ENCODE data around the gene TESK2. TPM values are rescaled to one million over a fixed set of nuclear protein-coding genes. Genes with fewer than 3 reads are reported as not detected.

Gene TESK2
- total RNA-seq, 1 donor from 2014 or later = 6.0 TPM

DNA sequence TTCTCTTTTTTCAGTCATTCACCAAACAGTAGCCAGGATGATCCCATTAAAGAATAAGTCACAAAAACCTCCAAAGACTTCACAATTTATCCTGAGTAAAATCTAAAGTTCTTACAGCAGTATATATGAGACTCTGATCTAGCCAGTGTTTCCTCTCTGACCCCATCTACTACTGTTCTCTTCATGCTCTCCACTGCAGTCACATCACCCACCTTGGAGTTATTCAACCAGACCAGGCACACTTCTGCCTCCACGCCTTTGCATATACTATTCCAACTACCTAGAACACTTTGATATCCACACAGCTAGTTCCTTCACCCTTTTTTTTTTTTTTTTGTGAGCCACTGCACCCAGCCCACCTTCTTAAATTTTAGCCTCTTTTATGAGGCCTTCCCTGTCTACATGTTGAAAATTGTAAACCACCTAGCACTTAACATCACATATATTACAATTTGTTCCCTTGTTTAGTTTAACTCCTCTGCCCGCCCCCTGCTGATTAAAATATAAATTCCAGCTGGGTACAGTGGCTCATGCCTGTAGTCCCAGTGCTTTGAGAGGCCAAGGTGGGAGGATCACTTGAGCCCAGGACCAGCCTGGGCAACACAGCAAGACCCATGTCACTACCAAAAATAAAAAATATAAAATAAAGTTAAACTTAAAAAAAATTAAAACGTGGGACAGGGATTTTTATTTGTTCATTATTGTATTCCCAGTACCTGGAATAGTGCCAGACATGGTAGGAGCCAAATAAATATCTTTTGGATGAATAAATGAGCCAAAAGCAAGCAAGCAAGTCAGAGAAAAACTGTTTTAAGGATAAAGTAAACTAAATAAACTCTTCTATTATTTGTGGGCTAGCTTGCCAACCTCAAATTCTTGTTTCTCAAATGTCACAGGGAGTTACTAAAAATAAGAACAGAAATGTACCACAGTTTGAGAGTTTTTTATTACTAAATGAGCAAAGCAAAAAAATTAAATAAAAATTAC, 115.6 kb downstream of the TESK2 start:
- no peak for DNase-seq (ENCODE audit: low spot score)

DNA sequence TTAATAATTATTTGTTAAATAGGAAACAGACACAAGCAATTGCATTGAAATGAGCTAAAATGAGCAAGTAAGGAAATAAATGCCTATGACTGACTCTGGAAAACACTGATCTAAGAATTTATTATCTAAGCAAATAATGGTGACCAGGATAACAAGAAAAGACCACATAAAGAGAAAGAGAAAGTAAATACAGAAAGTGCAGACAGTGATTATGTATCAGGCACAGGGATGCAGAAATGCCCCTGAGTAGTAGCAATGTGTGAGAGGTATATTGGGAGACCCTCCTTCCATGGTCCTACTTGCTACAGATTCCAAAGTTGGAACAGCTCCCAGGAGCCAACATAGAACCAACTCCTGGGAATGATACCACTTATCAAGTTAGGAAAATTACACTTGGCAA, 117.4 kb downstream of the TESK2 start:
- no peak for DNase-seq (ENCODE audit: low spot score)

GRCh38 chr1:45370575-45370974, 120.4 kb downstream of the TESK2 start:
- no peak for DNase-seq (ENCODE audit: low spot score)

- DNase-seq (ENCODE audit: low spot score) = no peak
Observed at GRCh38 chr1:45365051-45365450, 125.9 kb downstream of the TESK2 start.

- DNase-seq (ENCODE audit: low spot score) = no peak
Observed at GRCh38 chr1:45364294-45364693, 126.7 kb downstream of the TESK2 start.

DNA sequence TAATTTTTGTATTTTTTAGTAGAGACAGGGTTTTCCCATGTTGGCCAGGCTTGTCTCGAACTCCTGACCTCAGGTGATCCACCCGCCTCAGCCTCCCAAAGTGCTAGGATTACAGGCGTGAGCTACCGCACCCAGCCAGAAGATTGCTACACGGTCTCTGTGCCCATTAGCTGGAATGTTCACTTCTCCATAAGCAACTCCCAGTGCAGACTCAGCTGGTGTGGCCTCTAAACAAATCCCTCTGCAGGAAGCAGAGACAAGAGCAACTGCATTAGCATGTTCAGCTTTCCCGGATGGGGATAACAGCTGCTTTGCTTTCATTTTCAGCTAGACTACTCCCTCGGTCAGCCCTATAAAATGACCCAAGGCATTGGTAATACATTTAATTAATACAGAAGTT, 130.0 kb downstream of the TESK2 start:
- peak; percentile 30 for DNase-seq (ENCODE audit: low spot score)

- peak; percentile 73 for DNase-seq (ENCODE audit: low spot score)
Observed at GRCh38 chr1:45359882-45360513, 131.0 kb downstream of the TESK2 start.

DNA sequence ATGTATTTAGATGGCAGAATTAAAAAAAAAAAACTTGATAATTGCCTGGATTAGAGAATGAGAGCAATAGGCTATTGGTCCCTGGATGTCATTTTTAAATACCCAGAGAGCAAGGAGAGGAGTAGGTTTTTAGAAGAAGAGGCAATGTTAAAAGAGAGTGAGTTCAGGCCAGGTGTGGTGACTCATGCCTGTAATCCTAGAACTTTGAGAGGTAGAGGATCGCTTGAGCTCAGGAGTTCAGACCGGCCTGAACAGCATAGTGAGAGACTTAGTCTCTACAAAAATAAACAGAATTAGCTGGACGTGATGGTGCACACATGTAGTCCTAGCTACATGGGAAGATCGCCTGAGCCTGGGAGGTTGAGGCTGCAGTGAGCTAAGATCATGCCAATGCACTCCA, 134.8 kb downstream of the TESK2 start:
- DNase-seq (ENCODE audit: low spot score) = no peak

DNA sequence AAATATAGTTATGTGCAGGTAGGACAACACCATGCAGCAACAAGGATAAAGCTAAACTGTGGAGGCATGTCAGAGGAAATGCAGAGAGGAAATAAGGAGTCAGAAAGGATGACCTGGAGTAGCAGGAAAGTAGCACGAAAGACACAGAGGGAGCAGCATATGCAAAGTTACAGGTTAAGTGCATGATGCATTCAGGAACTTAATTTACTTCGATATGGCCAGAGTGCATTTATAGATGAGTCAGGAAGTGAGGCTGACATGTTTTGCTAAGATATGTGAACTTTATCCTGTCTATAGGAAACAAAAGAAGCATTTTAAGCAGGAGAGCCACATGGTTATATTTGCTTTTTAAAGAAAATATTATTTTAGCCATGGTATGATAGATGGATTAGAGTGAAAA, 135.3 kb downstream of the TESK2 start:
- DNase-seq (ENCODE audit: low spot score) = no peak

GRCh38 chr1:45354838-45355237, 136.1 kb downstream of the TESK2 start:
- DNase-seq (ENCODE audit: low spot score) = no peak

- no peak for DNase-seq (ENCODE audit: low spot score)
Observed at GRCh38 chr1:45353685-45354084, 137.3 kb downstream of the TESK2 start.

- no peak for DNase-seq (ENCODE audit: low spot score)
Observed at GRCh38 chr1:45351508-45351907, 139.5 kb downstream of the TESK2 start.

- DNase-seq (ENCODE audit: low spot score) = peak; percentile 51
Observed at GRCh38 chr1:45348966-45349677, 141.8 kb downstream of the TESK2 start.

- no peak for DNase-seq (ENCODE audit: low spot score)
Observed at GRCh38 chr1:45348609-45348965, 142.4 kb downstream of the TESK2 start.

GRCh38 chr1:45348020-45348419, 142.9 kb downstream of the TESK2 start:
- DNase-seq (ENCODE audit: low spot score) = no peak

GRCh38 chr1:45346473-45346872, 144.5 kb downstream of the TESK2 start:
- DNase-seq (ENCODE audit: low spot score) = no peak

DNA sequence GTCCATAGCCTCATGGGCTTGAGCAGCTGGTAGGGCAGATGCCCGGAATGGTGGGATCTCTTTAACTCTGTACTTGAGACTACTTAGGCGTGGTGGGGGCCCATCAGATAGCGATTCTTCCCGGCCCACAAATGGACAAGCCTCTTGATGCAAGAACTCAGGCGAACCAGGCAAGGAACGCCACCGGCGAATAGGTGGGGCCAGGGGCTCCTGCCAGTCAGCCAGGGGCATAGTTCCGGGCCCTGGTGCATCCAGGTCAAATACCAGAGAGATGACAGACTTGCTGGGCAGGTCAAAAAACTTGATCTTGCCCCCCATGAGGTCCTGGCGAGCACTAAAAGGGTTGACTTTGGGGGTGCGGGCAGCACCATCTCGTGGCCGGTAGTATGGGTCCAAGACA, 145.9 kb downstream of the TESK2 start:
- no peak for DNase-seq (ENCODE audit: low spot score)

- no peak for DNase-seq (ENCODE audit: low spot score)
Observed at GRCh38 chr1:45344499-45344898, 146.5 kb downstream of the TESK2 start.

DNA sequence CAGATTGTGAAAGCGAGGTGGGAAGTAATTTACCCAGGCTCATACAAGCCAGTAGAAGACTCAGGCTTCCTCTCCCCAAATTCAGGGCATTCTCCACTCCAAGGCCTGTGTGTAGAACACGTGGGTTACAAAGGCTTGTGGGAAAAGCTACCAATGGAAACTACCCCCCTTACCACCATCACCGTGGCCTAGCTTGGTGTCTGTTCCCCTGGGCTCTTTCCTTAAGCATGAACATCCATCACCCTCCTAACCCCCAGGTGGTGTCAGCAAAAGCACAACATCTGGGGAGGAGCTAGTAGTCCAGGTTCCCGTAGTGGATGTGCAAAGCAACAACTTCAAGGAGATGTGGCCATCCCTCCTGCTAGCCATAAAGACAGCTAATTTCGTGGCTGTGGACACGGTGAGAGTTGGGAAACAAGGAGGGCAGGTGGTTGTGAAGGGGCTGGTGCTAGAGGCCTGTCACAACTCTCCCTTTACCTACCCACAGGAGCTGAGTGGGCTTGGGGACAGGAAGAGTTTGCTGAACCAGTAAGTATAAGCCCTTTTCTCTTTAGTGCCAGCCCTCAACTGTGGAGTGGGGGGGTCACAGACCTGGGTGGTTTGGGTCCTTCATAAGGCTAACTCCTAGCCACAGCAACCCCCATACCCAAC, 150.0 kb downstream of the TESK2 start:
- DNase-seq (ENCODE audit: low spot score) = no peak

DNA sequence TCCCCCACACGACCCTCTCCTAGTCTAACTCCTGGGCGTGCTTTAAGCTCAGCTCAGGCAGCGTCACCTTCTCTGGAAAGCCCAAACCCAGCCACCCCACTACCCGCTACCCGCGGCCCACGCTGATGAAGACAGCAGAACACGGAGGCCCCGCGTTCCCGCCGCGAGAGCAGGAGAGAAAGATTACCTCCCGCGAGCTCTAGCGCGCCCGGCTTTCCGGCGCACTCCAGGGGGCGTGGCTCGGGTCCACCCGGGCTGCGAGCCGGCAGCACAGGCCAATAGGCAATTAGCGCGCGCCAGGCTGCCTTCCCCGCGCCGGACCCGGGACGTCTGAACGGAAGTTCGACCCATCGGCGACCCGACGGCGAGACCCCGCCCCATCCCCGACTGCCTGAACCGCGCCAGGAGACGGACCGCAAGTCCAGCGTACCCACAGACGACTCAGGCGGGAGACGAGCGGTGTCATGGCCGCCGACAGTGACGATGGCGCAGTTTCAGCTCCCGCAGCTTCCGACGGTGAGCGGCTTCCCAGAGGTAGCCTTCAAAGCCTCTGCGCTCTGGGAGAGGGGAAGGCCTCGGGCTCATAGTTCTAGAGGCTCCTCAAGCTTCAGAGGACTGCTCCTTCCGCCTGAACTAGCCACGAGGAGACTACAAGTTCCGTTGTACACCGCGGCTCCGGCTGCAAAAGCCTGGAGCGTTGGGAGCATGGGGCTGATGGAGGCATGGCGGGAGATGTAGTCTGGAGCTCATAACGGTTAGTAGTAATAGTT, 151.0 kb downstream of the TESK2 start, which contains the start of the genes MUTYH and TOE1:
Gene MUTYH (minus strand): TSS at position 652 of the 770 bp plus-strand sequence. CDS start 5,935 bp downstream, outside the sequence.
Gene TOE1 (plus strand): TSS at position 382 of the 770 bp plus-strand sequence. CDS start 83 bp downstream, at position 465.
- DNase-seq (ENCODE audit: low spot score) = peak; percentile 92
